OCI-LY3 (cell line): Measurements from ENCODE around the gene PRMT9.
A peak's percentile ranks its signal among the peaks of the same experiment; 100 is the strongest.

Experiments used
- H2AFZ ChIP-seq: fragments of 200-600, 300-600 bp; shearing (Covaris generic); 2 replicates; pipeline ENCODE4 v1.6.0; 2014; ENCODE audit warnings: antibody characterized with exemption, low read depth, low read length
- H3K27ac ChIP-seq: fragments of 200-600, 300-600 bp; sonication (generic); 2 replicates; pipeline ENCODE4 v1.5.1; 2014; ENCODE audit warnings: mild to moderate bottlenecking, low read length, moderate library complexity, mixed read lengths
- H3K27me3 ChIP-seq: fragments of 200-600, 300-600 bp; sonication (generic); 2 replicates; pipeline ENCODE4 v1.6.1; 2014; ENCODE audit warnings: low read depth, low read length, mixed read lengths
- H3K36me3 ChIP-seq: fragments of 200-600, 300-600 bp; sonication (generic); replicated peaks from 2 replicates; pipeline ENCODE3; 2014; ENCODE audit warnings: low read depth, low read length, mixed read lengths
- H3K4me1 ChIP-seq: fragments of 300-600, 200-600 bp; sonication (generic); 2 replicates; pipeline ENCODE4 v1.6.1; 2014; ENCODE audit warnings: low read length, mixed read lengths
- H3K4me2 ChIP-seq: fragments of 200-600, 300-600 bp; sonication (generic); 2 replicates; pipeline ENCODE4 v1.6.1; 2014; ENCODE audit warnings: low read length, mixed read lengths
- H3K4me3 ChIP-seq: fragments of 300-600, 200-600 bp; sonication (generic); 2 replicates; pipeline ENCODE4 v1.5.1; 2014; ENCODE audit warnings: antibody characterized with exemption, mild to moderate bottlenecking, low read length, moderate library complexity
- H3K79me2 ChIP-seq: fragments of 300-600, 200-600 bp; shearing (Covaris generic); 2 replicates; pipeline ENCODE4 v1.6.1; 2014; ENCODE audit warnings: mild to moderate bottlenecking, low read length, mixed read lengths
- H3K9ac ChIP-seq: fragments of 300-600, 200-600 bp; shearing (Covaris generic); 2 replicates; pipeline ENCODE4 v1.6.0; 2014; ENCODE audit warnings: mild to moderate bottlenecking, low read length, moderate library complexity
- H3K9me3 ChIP-seq: fragments of 200-600, 300-600 bp; shearing (Covaris generic); 2 replicates; pipeline ENCODE4 v1.6.1; 2014; ENCODE audit warnings: low read length, mixed read lengths; ENCODE audit not compliant: insufficient read depth
- H4K20me1 ChIP-seq: fragments of 200-600, 300-600 bp; sonication (generic); 2 replicates; pipeline ENCODE4 v1.6.1; 2016; ENCODE audit warnings: low read length, mixed read lengths; ENCODE audit not compliant: insufficient read depth
- EZH2phosphoT487 ChIP-seq: fragments of 200-600 bp; shearing (Covaris generic); IDR thresholded peaks from 2 replicates; pipeline ENCODE4 v1.6.1; 2018; ENCODE audit warnings: antibody characterized with exemption, mixed run types, low read depth
- TF ChIP-seq, protein P1 (sequence below): fragments of 200-600, 300-600 bp; sonication (generic); IDR thresholded peaks from 2 replicates; pipeline ENCODE4 v1.5.1; 2014; ENCODE audit warnings: antibody characterized with exemption, low read length, low read depth

Gene PRMT9

GRCh38 chr4:147683717-147684700, at the start of gene PRMT9:
PRMT9 (minus strand) TSS chr4:147684163; CDS start chr4:147683987, 176 bp downstream.
- Histone ChIP-seq H3K4me1 (peaks cover 14% of the 10 kb centered on the region), H3K4me2 (peak within 1 kb of the TSS; percentile 87), H3K9me3 (no peaks in the 10 kb centered on the region), H2AFZ (peak within 1 kb of the TSS; percentile 97), H3K79me2 (peaks cover 32% of the 10 kb centered on the region), H4K20me1 (0 out of 2 replicates have a peak, but pooled peaks cover 4% of the 10 kb centered on the region), H3K36me3 (peaks cover 3% of the 10 kb centered on the region), H3K27ac (peak within 1 kb of the TSS; percentile 56), H3K9ac (peak within 1 kb of the TSS; percentile 78), H3K4me3 (peak within 1 kb of the TSS; percentile 82), H3K27me3 (no peaks in the 10 kb centered on the region)
- TF ChIP-seq EZH2phosphoT487: no peak
- TF ChIP-seq, protein P1, sequence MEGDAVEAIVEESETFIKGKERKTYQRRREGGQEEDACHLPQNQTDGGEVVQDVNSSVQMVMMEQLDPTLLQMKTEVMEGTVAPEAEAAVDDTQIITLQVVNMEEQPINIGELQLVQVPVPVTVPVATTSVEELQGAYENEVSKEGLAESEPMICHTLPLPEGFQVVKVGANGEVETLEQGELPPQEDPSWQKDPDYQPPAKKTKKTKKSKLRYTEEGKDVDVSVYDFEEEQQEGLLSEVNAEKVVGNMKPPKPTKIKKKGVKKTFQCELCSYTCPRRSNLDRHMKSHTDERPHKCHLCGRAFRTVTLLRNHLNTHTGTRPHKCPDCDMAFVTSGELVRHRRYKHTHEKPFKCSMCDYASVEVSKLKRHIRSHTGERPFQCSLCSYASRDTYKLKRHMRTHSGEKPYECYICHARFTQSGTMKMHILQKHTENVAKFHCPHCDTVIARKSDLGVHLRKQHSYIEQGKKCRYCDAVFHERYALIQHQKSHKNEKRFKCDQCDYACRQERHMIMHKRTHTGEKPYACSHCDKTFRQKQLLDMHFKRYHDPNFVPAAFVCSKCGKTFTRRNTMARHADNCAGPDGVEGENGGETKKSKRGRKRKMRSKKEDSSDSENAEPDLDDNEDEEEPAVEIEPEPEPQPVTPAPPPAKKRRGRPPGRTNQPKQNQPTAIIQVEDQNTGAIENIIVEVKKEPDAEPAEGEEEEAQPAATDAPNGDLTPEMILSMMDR: no peak

DNA sequence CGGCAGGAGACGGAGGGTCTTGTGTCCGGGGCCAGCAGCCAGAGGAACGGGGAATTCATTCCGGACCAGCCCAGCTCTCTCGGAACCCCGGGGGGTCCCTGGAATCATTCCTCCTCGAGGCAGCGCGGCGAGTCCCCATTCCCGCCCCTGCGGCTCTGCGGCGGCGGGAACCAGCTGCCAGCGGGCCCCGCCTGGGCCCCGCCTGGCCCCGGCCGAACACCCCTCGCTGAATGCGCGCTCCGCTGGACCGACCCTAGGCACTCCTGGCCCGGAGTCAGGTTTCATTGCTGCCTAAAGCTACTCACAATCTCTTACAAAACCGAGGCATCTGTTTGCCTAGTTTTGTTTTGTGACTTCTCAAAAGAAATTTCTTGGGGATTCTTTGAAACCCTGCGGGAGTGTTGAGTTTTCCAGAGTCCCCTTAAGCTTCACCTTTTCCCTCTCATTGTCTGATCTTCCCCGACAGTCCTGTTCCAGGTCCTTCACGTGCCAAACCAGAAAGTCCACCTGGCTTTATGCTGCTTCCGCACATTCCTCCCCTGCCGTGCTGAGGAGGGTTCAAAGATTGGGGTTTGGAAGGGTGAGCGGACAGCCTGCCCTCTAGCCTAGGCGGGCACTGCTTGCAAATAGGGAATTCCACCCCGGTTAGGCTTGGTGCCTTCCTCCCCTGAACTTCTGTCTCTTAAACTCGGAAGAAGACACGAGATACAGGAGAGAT, 48.7 kb upstream of the PRMT9 start:
- no peaks in the 10 kb centered on the region for H3K36me3 ChIP-seq
- H3K4me1 ChIP-seq: peaks cover 46% of the 10 kb centered on the region
- peak overlapping the region; percentile 76 for H3K4me3 ChIP-seq
- H3K27me3 ChIP-seq: peaks cover 20% of the 10 kb centered on the region
- H3K9ac ChIP-seq: peak overlapping the region; percentile 75
- H3K79me2 ChIP-seq: peaks cover 32% of the 10 kb centered on the region
- TF ChIP-seq, protein P1: no peak
- TF ChIP-seq EZH2phosphoT487: no peak
- H3K9me3 ChIP-seq: no peaks in the 10 kb centered on the region
- peak overlapping the region; percentile 90 for H3K4me2 ChIP-seq
- peak overlapping the region; percentile 51 for H3K27ac ChIP-seq
- H2AFZ ChIP-seq: peak overlapping the region; percentile 88
- peaks cover 9% of the 10 kb centered on the region; the same call in 1 of the 2 replicates for H4K20me1 ChIP-seq

GRCh38 chr4:147731580-147732517, 47.9 kb upstream of the PRMT9 start, which contains the start of gene ARHGAP10:
ARHGAP10 (plus strand) TSS chr4:147732088; CDS start chr4:147732302, 214 bp downstream.
- Histone ChIP-seq H3K4me3 (peak within 1 kb of the TSS; percentile 76), H3K9me3 (no peaks in the 10 kb centered on the region), H3K4me1 (peaks cover 46% of the 10 kb centered on the region), H3K79me2 (peaks cover 28% of the 10 kb centered on the region), H3K27ac (peak within 1 kb of the TSS; percentile 51), H3K4me2 (peak within 1 kb of the TSS; percentile 90), H3K36me3 (no peaks in the 10 kb centered on the region), H3K9ac (peak within 1 kb of the TSS; percentile 75), H4K20me1 (peaks cover 9% of the 10 kb centered on the region; the same call in 1 of the 2 replicates), H2AFZ (peak within 1 kb of the TSS; percentile 88), H3K27me3 (peaks cover 27% of the 10 kb centered on the region)
- no peak for TF ChIP-seq EZH2phosphoT487
- TF ChIP-seq, protein P1: no peak
